NCI-H82 treated with DMSO at 0.1 percent for 48 hours (cell line): ENCODE measurements around the gene ARFGEF3.
"Not testable (repeated sequence)": the region's sequence is repeated elsewhere in the genome, so short reads cannot be mapped to it uniquely, and the experiment has no call there.

Experiments
- DNase-seq: peaks from one replicate; lab custom pipeline; 2025; ENCODE audit not compliant: unreplicated experiment; lab: John Stamatoyannopoulos, UW

The ARFGEF3 gene

DNA sequence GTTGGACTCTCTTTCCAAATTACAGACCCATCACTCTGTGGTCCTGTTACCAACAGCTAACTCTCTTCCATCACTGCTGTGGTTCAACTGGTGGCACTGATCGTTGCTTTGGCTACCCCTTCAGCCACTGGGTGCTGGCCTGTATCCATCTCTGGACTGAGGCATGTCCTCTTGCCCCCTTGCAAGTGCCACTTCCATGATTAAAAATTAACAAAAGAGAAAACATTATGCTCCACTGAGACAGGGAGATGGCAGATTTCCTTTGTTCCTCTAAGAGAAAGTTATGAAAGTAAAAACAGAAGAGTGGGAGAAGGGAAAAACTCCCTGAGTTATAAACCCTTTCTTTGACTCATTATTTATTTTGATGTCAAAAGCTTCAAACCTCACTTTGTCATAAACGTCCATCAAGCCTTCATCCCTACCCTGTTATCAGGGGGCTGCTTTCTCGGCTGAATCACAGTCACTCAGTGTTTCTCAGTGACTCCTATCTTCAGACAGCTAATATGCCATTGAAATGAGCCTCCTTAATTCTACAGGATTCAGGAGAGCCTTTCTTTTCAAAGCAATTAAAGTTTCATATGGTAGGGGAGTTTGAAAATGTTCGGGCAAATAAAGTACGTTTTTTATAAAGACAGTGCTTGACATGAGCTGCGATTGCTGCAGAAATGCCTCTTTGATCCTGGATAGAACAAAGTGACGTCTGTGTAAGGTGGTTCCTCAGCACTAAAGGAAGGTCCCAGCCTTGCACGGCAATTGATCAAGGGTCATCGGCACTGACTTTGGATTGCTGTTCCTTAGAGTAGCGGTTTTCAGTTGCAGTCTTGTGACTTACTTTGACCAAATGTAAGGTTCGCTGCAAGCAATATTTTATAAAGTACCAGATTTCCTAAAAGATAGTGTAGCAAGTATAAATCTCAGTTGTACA, 106.5 kb downstream of the ARFGEF3 start:
- no peak for DNase-seq

DNA sequence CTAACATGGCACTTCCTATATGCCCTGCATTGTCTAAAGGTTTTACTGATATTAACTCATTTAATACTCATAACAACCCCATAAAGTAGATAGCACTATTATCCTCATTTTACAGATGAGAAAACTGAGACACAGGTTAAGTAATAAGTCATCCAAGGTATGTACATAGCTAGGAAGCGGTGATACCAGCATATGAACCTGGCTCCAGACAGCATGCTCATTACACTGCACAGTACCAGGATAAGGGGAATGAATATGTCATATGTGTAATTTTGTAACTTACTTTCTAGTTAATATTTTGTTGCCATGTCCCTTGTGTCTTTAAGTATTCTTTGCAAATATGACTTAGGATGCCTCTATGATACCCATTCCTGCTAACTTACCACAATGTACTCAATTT, 109.7 kb downstream of the ARFGEF3 start:
- no peak for DNase-seq

DNA sequence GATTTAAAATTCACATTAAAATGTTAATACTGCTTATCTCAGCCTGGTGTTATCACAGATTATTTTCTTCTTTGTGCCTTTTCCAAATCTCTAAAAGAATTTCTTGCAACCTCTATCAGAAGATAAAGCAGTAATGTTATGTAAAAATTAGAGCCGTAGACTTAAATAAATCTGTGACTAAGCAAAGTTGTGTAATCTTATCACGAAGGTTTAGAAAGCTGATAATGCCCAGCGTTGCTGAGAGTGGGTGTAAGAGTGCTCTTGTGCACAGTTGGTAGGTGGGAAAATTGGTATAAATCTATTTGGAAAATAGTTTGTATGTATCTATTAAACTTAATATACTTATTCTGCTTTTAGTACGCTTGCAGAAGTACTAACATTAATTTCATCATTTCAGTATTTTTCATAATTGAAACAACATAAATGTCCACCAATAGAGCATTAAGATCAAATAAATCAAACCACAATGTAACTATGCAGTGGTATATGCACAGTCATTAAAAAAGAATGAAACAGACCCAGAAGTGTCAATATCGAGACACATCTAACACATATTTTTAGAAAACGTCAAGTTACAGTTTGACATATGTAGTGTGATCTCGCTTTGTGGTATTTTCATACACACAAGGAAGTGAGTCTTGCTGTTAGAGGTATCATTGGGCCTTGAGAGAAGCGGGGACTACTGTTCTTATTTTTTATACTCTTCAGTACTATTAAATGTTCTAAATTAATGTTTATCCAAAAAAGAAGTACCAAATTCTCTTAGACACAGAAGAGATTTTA, 111.0 kb downstream of the ARFGEF3 start:
- no peak for DNase-seq

DNA sequence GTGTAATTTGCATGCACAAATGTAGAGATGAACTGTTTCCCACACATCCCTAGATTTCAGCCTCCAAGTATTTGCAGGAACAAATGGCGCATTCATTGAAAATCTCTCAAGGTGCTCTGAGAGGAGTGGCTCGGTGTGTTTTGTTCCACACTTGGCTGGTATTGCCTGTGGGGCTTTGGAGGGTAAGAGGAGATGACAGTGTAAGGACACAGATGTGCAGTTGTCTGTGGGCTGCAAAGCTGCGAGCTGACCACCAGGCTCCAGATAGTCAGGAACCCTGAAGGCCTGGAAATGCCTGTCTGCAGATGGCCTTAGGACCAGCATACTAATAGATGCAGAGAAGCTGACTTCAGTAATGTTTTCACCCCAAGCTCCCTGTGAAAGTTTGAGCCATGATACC, 114.2 kb downstream of the ARFGEF3 start:
- DNase-seq: no peak

DNA sequence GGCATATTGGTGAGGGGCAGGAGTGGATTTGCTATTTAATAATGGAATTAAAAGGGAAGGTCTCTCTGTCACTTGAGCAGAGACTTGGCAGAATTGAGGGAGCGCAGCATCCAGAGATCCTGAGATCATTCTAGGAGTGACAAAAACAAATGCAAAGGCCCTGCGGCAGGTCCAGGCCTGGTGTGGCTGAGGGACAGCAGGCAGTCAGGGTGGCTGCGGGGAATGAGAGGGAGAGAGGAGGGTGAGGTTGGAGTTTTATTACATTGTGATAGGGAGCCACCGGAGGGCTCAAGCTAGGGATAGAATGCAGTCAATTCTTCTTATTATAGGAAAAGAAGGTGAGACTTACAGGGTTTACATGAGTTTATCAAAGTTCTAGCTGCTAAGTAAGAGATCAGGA, 116.1 kb downstream of the ARFGEF3 start:
- DNase-seq: no peak

DNA sequence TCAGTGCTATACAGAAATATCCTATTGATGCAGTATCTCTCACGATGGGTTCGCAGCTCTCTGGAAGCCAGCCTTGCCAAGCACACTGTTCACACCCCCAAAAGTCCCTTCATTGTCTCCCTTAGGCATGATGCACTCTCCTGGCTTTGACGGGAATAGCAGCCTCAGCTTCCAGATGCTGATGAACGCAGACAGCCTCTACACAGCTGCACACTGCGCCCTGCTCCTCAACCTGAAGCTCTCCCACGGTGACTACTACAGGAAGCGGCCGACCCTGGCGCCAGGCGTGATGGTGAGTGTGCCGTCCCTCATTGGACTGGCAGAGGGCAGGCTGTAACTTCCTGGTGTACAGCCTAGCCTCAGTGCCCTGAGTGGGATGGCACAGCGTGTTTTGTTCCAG, 116.6 kb downstream of the ARFGEF3 start:
- DNase-seq: no peak

DNA sequence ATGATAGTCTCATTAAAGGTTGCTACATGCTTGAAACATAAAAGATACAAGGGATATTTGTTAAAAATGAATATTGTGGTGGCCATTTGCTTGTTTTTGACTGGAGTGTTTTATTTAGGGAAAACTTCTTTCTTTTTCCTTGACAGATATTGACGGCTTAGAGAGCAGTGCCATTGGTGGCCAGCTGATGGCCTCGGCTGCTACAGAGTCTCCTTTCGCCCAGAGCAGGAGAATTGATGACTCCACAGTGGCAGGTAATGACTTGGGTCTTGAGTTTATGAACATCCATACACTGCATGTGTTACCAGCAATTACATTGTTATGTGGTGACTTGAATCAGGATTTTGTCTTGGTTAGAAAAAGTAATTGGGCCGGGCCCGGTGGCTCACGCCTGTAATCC, 124.1 kb downstream of the ARFGEF3 start:
- DNase-seq: no peak

DNA sequence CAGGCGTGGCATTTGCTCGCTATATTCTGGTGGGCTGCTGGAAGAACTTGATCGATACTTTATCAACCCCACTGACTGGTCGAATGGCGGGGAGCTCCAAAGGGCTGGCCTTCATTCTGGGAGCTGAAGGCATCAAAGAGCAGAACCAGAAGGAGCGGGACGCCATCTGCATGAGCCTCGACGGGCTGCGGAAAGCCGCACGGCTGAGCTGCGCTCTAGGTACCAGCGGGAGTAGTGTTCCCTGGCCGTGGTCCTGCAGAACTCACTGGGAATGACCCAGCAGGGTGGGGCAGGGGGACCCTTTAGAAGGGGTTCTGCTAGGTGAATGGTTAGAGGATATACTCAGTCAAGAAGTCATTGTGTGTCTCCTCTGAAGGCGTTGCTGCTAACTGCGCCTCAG, 125.0 kb downstream of the ARFGEF3 start:
- DNase-seq: no peak

DNA sequence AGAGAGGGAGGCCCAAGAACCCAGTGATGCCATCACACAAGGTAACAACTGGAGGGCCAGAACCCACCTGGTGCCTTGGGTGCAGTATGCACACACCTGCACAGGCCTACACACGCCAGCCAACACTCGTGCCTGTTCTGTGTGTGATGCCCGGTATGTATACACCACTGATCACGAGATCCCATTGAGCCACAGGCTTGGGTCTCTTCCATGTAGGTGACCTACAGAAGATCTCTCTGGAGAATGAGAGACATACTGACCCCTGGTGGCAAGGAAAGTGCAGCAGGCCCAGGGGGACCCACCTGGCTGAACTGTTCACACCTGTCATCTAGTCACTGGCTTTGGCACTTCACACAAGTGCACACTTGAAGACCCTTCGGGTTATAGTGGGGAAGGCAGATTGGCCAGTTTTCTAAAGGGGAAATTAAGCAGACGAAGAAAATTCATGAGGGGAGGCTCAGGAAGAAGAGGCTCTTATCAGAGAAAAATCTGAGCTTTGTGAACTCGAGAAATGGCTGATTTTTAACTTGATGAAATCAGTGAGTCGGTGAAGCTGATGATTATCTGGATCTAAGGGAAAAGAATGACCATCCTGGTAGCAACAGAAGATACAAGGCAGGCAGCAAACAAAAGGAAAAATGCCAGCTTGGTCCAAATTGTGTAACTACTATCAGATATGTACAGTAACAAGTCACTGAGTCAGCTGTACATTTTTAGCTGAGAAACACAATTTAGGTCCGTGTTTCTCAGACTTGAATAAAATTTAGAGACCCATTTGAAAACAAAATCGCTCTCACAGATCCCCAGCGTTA, 125.6 kb downstream of the ARFGEF3 start:
- DNase-seq: peak; percentile 3

DNA sequence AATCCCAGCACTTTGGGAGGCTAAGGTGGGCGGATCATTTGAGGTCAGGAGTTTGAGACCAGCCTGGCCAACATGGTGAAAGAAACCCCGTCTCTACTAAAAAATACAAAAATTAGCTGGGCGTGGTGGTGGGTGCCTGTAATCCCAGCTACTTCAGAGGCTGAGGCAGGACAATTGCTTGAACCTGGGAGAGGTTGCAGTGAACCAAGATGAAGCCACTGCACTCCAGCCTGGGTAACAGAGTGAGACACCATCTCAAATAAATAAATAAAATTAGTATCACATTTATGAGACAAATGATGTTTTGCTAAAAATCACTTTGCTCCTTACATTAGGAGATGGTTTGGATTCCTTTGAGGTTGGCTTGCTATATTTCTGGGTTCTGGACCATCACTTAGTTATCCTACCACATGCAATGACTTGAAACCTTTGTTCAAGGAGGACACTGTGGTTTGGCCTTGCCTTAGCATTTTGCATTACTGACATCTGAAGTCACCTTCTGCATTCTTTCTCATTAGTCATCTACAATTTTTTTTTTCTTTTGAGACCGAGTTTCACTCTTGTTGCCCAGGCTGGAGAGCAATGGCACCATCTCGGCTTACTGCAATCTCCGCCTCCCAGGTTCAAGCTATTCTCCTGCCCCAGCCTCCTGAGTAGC, 126.8 kb downstream of the ARFGEF3 start:
- not testable (repeated sequence) for DNase-seq

DNA sequence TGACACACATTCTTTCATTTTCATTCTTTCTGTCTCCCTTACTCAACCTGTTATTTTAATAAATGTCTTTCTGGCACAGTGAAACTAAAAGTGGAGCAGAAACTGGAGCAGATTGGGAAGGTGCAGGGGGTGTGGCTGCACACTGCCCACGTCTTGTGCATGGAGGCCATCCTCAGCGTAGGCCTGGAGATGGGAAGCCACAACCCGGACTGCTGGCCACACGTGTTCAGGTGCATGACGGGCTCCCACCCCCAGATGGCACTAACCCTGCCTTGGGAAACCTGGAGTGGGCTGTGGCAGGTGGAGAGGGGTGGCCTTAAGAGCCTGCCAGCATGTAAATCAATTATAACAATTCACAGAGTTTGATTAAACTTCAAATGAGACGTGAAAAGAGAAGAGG, 128.0 kb downstream of the ARFGEF3 start:
- DNase-seq: peak; percentile 4

DNA sequence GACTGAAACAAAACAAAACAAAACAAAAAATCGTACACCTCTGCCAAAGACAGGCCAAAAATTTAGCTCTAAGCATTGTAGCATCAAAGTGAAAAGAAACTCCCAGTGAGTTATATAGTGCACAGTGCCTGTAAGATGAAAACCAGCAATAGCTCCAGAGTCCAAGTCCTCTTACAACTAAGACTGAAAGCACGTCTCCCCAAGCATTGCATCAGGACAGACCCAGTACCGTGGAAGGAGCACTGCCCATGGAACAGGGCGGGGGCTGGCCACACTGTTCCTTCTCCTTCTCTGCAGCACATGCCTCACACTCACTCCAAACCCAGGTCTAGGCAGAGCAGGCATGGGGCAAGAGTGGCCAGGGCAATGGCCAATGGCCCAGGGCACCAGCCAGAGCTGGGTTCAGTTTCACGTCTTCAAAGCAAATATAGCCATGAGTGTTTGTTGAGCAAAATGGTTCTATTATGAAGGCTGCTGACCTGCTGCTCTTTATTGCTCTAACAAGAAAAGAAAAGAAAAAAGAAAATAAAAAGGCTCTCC, 128.8 kb downstream of the ARFGEF3 start:
- no peak for DNase-seq

DNA sequence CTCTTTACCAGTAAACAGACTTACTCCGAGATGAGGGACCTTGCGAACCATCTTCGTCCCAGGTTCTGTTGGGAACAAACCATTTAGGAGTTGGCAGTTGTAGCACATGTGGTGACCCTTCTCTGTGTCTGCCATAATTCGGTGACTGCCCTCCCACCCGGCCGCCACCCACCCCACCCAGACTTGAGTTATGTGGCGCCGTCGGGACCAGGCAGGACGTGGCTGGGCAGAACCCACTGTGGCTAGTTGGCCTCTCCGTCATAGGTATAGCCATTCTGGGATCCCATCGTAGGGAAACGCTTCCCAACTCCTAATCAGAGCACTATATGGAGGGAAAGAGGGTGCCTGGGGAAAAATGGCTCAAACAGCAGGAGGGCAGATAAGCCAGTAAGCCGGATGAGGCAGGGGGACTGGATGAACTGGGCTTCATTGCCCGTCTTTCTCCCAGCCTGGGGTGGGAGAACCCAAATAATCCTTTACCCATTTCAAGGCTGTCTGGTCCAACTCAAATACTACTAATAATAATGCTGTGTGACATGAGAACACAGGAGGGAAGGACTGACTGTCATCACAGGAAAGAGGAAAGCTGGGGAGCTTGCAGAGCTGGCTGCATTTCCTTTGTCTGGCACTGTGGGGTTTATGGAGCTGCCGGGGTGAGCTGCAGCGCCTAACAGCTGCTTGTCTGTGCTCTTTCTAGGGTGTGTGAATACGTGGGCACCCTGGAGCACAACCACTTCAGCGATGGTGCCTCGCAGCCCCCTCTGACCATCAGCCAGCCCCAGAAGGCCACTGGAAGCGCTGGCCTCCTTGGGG, 129.5 kb downstream of the ARFGEF3 start:
- DNase-seq: no peak

DNA sequence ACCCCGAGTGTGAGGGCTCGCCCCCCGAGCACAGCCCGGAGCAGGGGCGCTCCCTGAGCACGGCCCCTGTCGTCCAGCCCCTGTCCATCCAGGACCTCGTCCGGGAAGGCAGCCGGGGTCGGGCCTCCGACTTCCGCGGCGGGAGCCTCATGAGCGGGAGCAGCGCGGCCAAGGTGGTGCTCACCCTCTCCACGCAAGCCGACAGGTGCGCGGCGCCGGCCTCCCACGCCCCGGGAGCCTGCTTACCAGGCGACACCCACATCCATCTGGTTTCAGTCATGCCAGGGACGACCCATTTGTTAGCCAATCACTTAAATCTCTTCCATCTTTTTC, 130.1 kb downstream of the ARFGEF3 start:
- no peak for DNase-seq

DNA sequence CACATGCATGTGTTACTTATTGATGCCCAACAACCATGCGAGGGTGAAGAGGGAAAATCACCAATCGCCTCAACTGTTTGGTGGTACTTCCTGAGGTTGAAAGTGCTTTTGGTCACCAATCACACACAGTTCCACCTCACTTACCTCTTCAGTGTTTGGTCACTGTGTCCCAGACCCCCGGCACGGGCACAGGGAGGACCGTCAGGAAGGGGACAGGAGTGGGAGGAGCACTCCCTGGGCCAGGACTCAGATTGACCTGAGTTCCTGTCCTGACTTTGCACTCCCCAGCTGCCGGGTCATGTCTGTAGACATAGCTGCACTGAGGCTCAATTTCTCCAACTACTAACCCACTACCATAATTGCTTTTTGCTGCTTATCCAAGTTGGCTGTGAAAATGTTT, 130.7 kb downstream of the ARFGEF3 start:
- DNase-seq: no peak

DNA sequence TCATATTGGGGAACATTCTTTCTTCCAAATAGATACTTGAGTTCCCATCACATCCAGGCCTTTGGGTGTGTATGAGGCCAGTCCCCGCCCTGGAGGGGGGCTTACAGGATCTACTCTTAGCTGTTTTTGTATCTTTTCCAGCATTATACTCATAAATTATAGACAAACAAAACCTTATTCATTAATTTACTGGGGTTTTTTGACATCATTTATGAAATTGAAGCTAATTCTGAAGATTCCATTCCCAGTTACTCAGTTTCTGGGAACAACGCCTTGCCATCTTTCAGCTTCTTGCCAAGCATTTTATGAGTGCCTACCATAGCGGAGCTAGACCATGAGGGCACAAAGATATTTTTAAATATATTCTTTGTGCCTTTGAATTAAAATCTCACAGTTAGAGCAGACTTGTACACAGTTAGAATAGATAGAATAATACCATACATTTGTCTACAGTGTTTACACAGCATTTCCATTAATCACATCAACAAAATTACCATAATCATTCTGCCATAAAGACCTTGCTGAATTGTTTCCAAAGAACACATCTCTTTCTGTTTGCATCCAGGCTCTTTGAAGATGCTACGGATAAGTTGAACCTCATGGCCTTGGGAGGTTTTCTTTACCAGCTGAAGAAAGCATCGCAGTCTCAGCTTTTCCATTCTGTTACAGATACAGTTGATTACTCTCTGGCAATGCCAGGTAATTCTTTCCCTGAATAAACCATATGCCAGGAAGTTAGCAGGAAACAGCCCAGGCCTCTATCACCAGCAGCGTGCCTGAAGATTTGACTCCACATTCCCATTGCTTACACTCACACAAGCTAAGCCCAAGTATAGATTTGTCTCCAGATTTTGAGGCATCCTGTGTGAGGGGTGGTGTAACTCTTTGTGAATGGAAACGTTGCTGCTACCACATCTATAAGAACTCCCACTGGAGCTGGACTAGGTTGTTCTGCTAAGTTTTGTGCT, 132.0 kb downstream of the ARFGEF3 start:
- no peak for DNase-seq

DNA sequence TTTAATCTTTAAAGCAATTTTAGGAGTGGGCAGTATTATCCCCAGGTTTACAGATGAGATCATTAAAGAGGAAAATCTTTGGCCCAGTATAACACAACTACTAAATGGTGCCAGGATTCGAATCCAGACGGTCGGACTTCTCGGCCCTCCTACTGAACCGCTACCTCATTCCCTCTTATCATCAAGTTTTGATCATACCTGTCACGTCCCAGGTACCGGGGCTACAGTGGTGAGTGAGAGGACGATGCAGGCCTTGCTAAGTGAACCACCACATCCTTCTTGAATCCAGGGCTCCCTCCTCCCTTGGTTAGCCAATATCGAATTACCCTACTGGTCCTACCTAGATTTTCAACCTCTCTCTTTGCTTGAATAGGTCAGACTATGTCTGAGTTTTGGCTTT, 134.6 kb downstream of the ARFGEF3 start:
- no peak for DNase-seq

DNA sequence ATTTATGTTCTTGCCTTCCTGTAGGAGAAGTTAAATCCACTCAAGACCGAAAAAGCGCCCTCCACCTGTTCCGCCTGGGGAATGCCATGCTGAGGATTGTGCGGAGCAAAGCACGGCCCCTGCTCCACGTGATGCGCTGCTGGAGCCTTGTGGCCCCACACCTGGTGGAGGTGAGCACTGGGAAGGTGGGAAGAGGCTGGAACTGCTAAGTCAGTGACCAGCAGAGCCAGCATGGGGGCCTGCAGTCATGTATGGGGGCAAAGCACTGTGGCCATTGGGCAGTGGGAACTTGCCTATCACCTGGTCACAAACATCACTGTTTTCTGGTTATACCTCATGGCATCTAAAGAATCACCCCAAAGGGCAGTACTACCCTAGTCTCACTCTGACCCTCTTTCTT, 135.0 kb downstream of the ARFGEF3 start:
- no peak for DNase-seq
